Embryonic facial prominence (tissue), 1 donor: Measurements from ENCODE around the gene ZNF778.
"Not testable (repeated sequence)": the region's sequence is repeated elsewhere in the genome, so short reads cannot be mapped to it uniquely, and the experiment has no call there.

Source experiments
- DNase-seq: peaks from one replicate; pipeline ENCODE4 v3.0.0-alpha.2; 2016; ENCODE audit errors: extremely low spot score

ZNF778 gene

GRCh38 chr16:89183463-89183862 lies 34.0 kb upstream of the ZNF778 start:
- no peak for DNase-seq

- no peak for DNase-seq
These were observed 33.4 kb upstream of the ZNF778 start for GRCh38 chr16:89183975-89184676.

DNA sequence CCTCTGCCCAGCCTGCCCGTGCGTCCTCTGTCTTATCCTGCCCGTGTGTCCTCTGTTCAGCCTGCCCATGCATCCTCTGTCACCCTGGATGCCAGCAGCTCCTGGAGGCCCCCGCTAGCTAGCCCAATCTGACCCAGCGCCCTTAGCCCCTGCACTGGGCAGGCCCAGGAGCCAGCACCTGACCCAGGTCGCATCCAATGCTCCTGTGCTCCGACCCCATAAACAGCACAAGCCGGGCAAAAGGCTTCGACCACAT lies 32.9 kb upstream of the ZNF778 start:
- no peak for DNase-seq

DNA sequence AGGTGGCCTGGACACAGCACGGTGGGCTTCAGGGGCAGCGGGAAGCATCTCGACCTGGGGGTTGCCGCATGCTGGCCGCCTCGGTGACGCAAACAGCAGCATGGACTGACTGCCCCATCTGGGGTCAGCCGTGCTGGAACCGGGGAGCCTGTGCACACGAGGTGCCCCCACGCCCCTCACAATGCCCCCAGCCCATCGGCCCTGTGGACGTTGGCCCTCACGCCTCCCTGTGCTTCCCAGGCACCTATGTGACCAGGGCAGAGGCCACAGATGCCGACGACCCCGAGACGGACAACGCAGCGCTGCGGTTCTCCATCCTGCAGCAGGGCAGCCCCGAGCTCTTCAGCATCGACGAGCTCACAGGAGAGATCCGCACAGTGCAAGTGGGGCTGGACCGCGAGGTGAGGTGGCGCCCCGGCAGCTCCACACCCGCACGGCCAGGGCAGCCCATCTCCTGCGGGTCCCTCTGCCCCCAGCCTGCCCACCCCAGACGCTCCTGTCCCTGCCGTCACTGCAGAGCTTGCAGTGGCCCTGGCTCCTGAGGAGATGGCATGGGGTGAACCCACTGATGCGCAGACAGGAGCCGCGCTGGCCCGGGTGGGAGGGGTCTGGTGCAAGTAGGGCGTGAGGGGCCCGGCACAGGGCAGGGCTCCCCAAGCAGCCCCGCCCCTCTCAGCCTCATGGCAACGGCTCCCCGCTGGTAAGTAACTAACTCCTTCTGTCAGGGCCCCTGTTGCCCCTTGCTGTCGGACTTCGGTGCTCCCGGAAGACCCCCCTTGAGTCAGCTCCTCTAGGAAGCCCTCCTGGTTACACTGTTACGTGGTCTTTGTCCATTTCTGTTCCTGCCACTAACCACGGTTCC lies 32.3 kb upstream of the ZNF778 start:
- DNase-seq = no peak

- not testable (repeated sequence) for DNase-seq
These were observed 31.5 kb upstream of the ZNF778 start for GRCh38 chr16:89185887-89186592.

DNA sequence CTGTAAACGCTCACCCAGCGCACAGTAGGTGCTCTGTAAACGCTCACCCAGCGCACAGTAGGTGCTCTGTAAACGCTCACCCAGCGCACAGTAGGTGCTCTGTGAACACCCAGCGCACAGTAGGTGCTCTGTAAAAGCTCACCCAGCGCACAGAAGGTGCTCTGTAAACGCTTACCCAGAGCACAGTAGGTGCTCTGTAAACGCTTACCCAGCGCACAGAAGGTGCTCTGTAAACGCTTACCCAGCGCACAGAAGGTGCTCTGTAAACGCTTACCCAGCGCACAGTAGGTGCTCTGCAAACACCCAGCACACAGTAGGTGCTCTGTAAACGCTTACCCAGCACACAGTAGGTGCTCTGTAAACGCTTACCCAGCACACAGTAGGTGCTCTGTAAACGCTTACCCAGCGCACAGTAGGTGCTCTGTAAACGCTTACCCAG lies 30.9 kb upstream of the ZNF778 start:
- not testable (repeated sequence) for DNase-seq

DNA sequence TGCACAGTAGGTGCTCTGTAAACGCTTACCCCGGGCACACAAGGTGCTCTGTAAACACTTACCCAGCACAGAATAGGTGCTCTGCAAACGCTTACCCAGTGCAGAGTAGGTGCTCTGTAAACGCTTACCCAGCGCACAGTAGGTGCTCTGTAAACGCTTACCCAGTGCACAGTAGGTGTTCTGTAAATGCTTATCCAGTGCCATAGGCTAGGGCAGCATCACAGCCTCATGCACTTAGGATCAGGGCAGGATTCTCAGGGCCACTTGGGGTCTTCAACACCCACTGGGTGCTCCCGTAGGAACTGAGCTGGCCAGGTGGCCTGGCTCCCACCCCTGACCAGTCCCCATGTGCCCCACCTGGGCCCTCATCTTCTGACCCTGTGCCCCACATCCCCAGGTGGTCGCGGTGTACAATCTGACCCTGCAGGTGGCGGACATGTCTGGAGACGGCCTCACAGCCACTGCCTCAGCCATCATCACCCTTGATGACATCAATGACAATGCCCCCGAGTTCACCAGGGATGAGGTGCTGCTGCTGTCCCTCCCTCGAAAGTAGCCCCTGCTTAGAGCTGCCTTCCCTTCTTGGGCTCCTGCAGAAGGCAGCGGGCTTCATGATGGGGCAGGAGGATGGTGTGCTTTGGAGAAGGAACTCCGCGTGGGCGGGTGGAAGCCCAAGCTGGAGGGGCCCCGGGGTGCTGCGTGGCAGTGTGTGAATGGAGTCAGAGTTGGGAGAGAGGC lies 30.3 kb upstream of the ZNF778 start:
- no peak for DNase-seq

- no peak for DNase-seq
These were observed 29.6 kb upstream of the ZNF778 start for GRCh38 chr16:89187770-89188392.

- DNase-seq = not testable (repeated sequence)
These were observed 28.8 kb upstream of the ZNF778 start for GRCh38 chr16:89188471-89189357.

- DNase-seq = no peak
These were observed 28.0 kb upstream of the ZNF778 start for GRCh38 chr16:89189358-89190025.

- no peak for DNase-seq
These were observed 27.1 kb upstream of the ZNF778 start for GRCh38 chr16:89190150-89190958.

DNA sequence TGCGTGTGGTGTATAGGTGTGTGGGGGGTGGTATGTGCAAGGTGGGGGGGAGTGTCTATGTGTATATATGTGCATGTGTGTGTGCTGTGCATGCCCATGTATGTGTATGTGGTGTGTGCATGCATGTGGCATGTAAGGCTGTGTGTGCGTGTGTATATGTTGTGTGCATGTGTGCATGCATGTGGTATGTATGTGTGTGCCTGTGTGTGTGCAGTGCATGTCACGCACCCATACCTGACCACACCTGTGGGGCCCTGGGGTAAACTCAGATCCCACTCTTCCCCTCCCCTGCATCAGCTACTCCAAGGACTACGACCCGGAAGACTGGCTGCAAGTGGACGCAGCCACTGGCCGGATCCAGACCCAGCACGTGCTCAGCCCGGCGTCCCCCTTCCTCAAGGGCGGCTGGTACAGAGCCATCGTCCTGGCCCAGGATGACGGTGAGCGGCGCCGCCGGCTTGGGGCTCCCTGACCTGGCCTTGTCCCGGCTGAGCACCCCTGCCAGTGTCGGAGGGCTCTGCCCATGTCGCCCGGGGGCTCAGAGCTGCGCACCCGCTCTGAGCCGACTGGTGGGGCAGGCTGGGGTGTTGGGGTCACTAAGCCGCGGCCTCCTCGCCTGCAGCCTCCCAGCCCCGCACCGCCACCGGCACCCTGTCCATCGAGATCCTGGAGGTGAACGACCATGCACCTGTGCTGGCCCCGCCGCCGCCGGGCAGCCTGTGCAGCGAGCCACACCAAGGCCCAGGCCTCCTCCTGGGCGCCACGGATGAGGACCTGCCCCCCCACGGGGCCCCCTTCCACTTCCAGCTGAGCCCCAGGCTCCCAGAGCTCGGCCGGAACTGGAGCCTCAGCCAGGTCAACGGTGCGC lies 26.2 kb upstream of the ZNF778 start:
- DNase-seq = no peak

DNA sequence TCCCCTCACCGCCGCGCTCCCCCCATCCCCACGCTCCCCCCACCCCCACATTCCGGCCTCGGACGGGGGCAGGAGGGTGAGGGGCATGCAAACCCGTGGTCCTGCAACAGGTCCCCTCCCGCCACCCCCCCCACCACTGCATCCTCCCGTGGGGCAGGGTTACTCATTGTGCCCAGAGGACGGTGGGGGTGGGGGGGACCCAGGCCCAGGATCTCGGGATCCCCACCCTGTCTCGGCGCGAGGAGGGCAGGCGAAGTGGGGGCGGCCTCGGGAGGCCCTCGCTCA lies 25.7 kb upstream of the ZNF778 start:
- DNase-seq = no peak

DNA sequence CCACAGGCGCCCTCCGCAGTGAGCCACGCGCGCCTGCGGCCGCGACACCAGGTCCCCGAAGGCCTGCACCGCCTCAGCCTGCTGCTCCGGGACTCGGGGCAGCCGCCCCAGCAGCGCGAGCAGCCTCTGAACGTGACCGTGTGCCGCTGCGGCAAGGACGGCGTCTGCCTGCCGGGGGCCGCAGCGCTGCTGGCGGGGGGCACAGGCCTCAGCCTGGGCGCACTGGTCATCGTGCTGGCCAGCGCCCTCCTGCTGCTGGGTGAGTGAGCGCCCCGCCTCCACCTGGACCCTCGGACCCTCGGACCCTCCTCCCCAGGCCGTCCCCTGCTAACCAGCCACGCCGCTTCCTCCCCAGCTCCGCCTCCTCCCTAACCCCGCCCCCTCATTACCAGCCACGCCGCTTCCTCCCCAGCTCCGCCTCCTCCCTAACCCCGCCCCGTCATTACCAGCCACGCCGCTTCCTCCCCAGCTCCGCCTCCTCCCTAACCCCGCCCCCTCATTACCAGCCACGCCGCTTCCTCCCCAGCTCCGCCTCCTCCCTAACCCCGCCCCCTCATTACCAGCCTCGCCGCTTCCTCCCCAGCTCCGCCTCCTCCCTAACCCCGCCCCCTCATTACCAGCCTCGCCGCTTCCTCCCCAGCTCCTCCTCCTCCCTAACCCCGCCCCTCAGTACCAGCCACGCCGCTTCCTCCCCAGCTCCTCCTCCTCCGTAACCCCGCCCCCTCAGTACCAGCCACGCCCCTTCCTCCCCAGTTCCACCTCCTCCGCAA lies 25.1 kb upstream of the ZNF778 start:
- not testable (repeated sequence) for DNase-seq

GRCh38 chr16:89192956-89193575 lies 24.4 kb upstream of the ZNF778 start:
- no peak for DNase-seq

- DNase-seq = no peak
These were observed 23.8 kb upstream of the ZNF778 start for GRCh38 chr16:89193576-89194293.
